Activated T-helper 1 cell treated with anti-CD3 and anti-CD28 coated beads, Interleukin-2, amount 50 U/mL, for 16 hours (primary cell): ENCODE data around the gene HHAT.
"Not testable (repeated sequence)": the region's sequence is repeated elsewhere in the genome, so short reads cannot be mapped to it uniquely, and the experiment has no call there.

Experiments used
- DNase-seq, 2 donors: peaks; one replicate each; pipeline ENCODE4 v3.0.0-alpha.2; 2020; ENCODE audit warnings: low read depth in 1 of 2, low spot score in 1 of 2

The HHAT gene

GRCh38 chr1:210631399-210631798, 302.7 kb downstream of the HHAT start:
- no peak for DNase-seq

GRCh38 chr1:210633140-210633539, 304.4 kb downstream of the HHAT start:
- no peak for DNase-seq

GRCh38 chr1:210633636-210634035, 304.9 kb downstream of the HHAT start:
- DNase-seq, result no peak

GRCh38 chr1:210635108-210635507, 306.4 kb downstream of the HHAT start:
- no peak for DNase-seq

- DNase-seq, result no peak
Observed at GRCh38 chr1:210641582-210641981, 312.9 kb downstream of the HHAT start.

GRCh38 chr1:210645582-210646257, 317.0 kb downstream of the HHAT start:
- DNase-seq, result no peak

GRCh38 chr1:210646258-210646616, 317.5 kb downstream of the HHAT start:
- no peak for DNase-seq

GRCh38 chr1:210647406-210648333, 319.0 kb downstream of the HHAT start:
- DNase-seq, result no peak

- no peak for DNase-seq
Observed at GRCh38 chr1:210648588-210649269, 320.0 kb downstream of the HHAT start.

GRCh38 chr1:210650403-210650802, 321.7 kb downstream of the HHAT start:
- DNase-seq, result no peak

- DNase-seq, result no peak
Observed at GRCh38 chr1:210652329-210652954, 323.7 kb downstream of the HHAT start.

- DNase-seq, result no peak
Observed at GRCh38 chr1:210653771-210654170, 325.1 kb downstream of the HHAT start.

- DNase-seq, result no peak
Observed at GRCh38 chr1:210654176-210654981, 325.7 kb downstream of the HHAT start.

- DNase-seq, result no peak
Observed at GRCh38 chr1:210655511-210655910, 326.8 kb downstream of the HHAT start.

GRCh38 chr1:210657806-210658205, 329.1 kb downstream of the HHAT start:
- DNase-seq, result no peak

GRCh38 chr1:210661520-210661919, 332.8 kb downstream of the HHAT start:
- not testable (repeated sequence) for DNase-seq

- DNase-seq, result no peak
Observed at GRCh38 chr1:210662291-210663050, 333.8 kb downstream of the HHAT start.

- DNase-seq, result no peak
Observed at GRCh38 chr1:210663730-210664573, 335.2 kb downstream of the HHAT start.

- no peak for DNase-seq
Observed at GRCh38 chr1:210669951-210670350, 341.2 kb downstream of the HHAT start.
